ENCODE measurements around the gene HMGN3.

DNA sequence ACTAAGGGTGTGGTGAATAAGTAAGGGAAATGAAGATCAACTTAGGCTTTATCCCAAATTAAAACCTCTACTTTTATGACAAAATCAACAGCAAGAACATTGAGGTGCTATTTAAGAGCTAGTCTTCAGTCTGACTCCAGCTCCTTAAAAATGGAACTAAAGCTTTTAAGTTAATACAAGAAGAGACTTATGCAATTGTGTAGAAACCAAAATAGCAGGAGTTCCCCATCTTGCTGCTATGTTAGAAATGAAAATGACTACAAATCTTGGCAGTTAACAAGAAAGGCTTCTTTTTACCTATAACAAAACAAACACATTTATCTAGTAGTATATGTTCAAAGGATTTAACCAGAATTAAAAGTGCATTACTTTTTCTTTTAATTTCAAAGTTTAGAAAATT, 25.7 kb downstream of the HMGN3 start:
- no peak for TF ChIP-seq CTCF (optimal IDR thresholded peaks at IDR 0.05 in 1 of 3, IDR thresholded peaks at IDR 0.05 in 1 of 3, conservative IDR thresholded peaks at IDR 0.05 in 1 of 3; ENCODE audit: extremely low read depth in 1 of 3, insufficient read depth in 2 of 3, low read length in 3 of 3)
- TF ChIP-seq EZH2 (IDR thresholded peaks at IDR 0.05; ENCODE audit: low read length) = no peak

All from keratinocyte (primary cell).